D721Med (cell line): ENCODE measurements around the gene TET3.

Source experiments
- DNase-seq: peaks from one replicate; pipeline ENCODE4 v3.0.0; 2011; ENCODE audit warnings: low spot score; ENCODE audit not compliant: insufficient read length
- FAIRE-seq: peaks from 2 replicates; lab custom pipeline; 2011; peaks lifted over from hg19 to GRCh38; lab: Jason Lieb, UNC
- CTCF ChIP-seq: IDR thresholded peaks from 2 replicates; pipeline ENCODE4 v1.5.1; 2012; ENCODE audit warnings: mild to moderate bottlenecking, control low read depth; ENCODE audit not compliant: insufficient read depth; ENCODE audit errors: missing control alignments

The TET3 gene

GRCh38 chr2:73987109-73987947 lies 2.6 kb downstream of the TET3 start:
- no peak for DNase-seq
- peak; percentile 7 for TF ChIP-seq CTCF
- FAIRE-seq, result no peak

GRCh38 chr2:73987948-73988700 lies 3.4 kb downstream of the TET3 start:
- FAIRE-seq (no peak), DNase-seq (no peak)
- no peak for TF ChIP-seq CTCF

- no peak for TF ChIP-seq CTCF
- DNase-seq (no peak), FAIRE-seq (no peak)
Observed at GRCh38 chr2:73989972-73990371, 5.3 kb downstream of the TET3 start.

- no peak for TF ChIP-seq CTCF
- FAIRE-seq, result no peak
- DNase-seq, result no peak
Observed at GRCh38 chr2:73990531-73990930, 5.8 kb downstream of the TET3 start.

- no peak for FAIRE-seq
- no peak for TF ChIP-seq CTCF
- no peak for DNase-seq
Observed at GRCh38 chr2:73992036-73992435, 7.3 kb downstream of the TET3 start.

GRCh38 chr2:73993376-73993775 lies 8.7 kb downstream of the TET3 start:
- DNase-seq, result no peak
- no peak for FAIRE-seq

More at GRCh38 chr2:73993376-73993775, 8.7 kb downstream of the TET3 start:
- TF ChIP-seq CTCF, result no peak
